HepG2 (cell line): ENCODE measurements around the gene ANKRD53. TPM values are rescaled to one million over a fixed set of nuclear protein-coding genes. Genes with fewer than 3 reads are reported as not detected.
A peak's percentile ranks its signal among the peaks of the same experiment; 100 is the strongest.

Source experiments
- AGO2 ChIP-seq: fragments of 200-400 bp; formaldehyde crosslinking; optimal IDR thresholded peaks from 2 replicates; pipeline ENCODE3; 2017; ENCODE audit warnings: mild to moderate bottlenecking, low read depth, low read length, moderate library complexity
- ARID5B ChIP-seq: IDR thresholded peaks from 2 replicates; pipeline ENCODE4 v1.4.0; 2020; ENCODE audit warnings: mild to moderate bottlenecking, missing genetic modification reagents
- ATAD3A ChIP-seq: sonication (generic); formaldehyde crosslinking; IDR thresholded peaks from 2 replicates; pipeline ENCODE4 v1.4.0; 2020; ENCODE audit warnings: missing genetic modification reagents
- HDAC6 ChIP-seq: fragments of 200-600 bp; sonication (generic); IDR thresholded peaks from 2 replicates; pipeline ENCODE4 v1.7.0; 2017; ENCODE audit warnings: mild to moderate bottlenecking, antibody characterized with exemption, low read length, low read depth
- HOXA3 ChIP-seq: sonication (generic); formaldehyde crosslinking; IDR thresholded peaks from 2 replicates; pipeline ENCODE4 v1.5.0; 2020; ENCODE audit warnings: missing genetic modification reagents
- KDM1A ChIP-seq: IDR thresholded peaks from 2 replicates; pipeline ENCODE4 v1.6.1; 2016; ENCODE audit warnings: missing compliant biosample characterization
- NFKB2 ChIP-seq: sonication (generic); formaldehyde crosslinking; IDR thresholded peaks from 2 replicates; pipeline ENCODE4 v1.4.0; 2020; ENCODE audit warnings: missing genetic modification reagents, borderline replicate concordance
- NFRKB ChIP-seq: fragments of 450-650 bp; IDR thresholded peaks from 2 replicates; pipeline ENCODE4 v1.6.1; 2017
- SRSF9 ChIP-seq: fragments of 200-400 bp; formaldehyde crosslinking; IDR thresholded peaks from 2 replicates; pipeline ENCODE4 v1.6.1; 2018; ENCODE audit warnings: borderline replicate concordance, mild to moderate bottlenecking, low read depth, low read length; ENCODE audit not compliant: insufficient read depth, poor library complexity, severe bottlenecking
- TAF15 ChIP-seq: fragments of 200-400 bp; formaldehyde crosslinking; IDR thresholded peaks from one replicate; pipeline ENCODE4 v1.6.1; 2018; ENCODE audit warnings: mild to moderate bottlenecking, low read depth, low read length; ENCODE audit not compliant: poor library complexity, severe bottlenecking
- TBP ChIP-seq: sonication (generic); formaldehyde crosslinking; IDR thresholded peaks from 2 replicates; pipeline ENCODE4 v1.5.0; 2020; ENCODE audit warnings: missing genetic modification reagents
- TBX2 ChIP-seq: sonication (generic); formaldehyde crosslinking; IDR thresholded peaks from 2 replicates; pipeline ENCODE4 v1.5.0; 2020; ENCODE audit warnings: missing genetic modification reagents, mild to moderate bottlenecking, borderline replicate concordance
- ZFP91 ChIP-seq: sonication (generic); formaldehyde crosslinking; IDR thresholded peaks from 2 replicates; pipeline ENCODE4 v1.9.0; 2022; ENCODE audit warnings: missing genetic modification reagents, mild to moderate bottlenecking, borderline replicate concordance
- ZFYVE20 ChIP-seq: sonication (generic); formaldehyde crosslinking; IDR thresholded peaks from 2 replicates; pipeline ENCODE4 v1.8.0; 2023; ENCODE audit warnings: low read depth, mild to moderate bottlenecking, moderate library complexity, missing genetic modification reagents, borderline replicate concordance
- ZNF142 ChIP-seq: sonication (generic); formaldehyde crosslinking; IDR thresholded peaks from 2 replicates; pipeline ENCODE4 v1.4.0; 2020; ENCODE audit warnings: missing genetic modification reagents
- ZNF160 ChIP-seq: sonication (generic); formaldehyde crosslinking; IDR thresholded peaks from 2 replicates; pipeline ENCODE4 v1.8.0; 2022; ENCODE audit warnings: mild to moderate bottlenecking, inconsistent platforms, missing genetic modification reagents
- ZNF350 ChIP-seq: sonication (generic); formaldehyde crosslinking; IDR thresholded peaks from 2 replicates; pipeline ENCODE4 v1.4.0; 2020; ENCODE audit warnings: mild to moderate bottlenecking, low read depth, missing genetic modification reagents, borderline replicate concordance
- polyA plus RNA-seq, 8 experiments: library from polyadenylated mRNA; depleted of rRNA in 3 of 8; stranded (reverse) in 7 of 8; unstranded in 1 of 8; fragments of >200 nt; fragmentation: Illumina TruSeq in 4 of 8; extraction: Trizol in 4 of 8; gene quantifications; 2 replicates each; pipeline versions ENCODE4 v1.2.1 to v1.2.3, GENCODE V29; 2011 to 2016; ENCODE audit warnings: low read depth in 4 of 8, missing spikeins in 1 of 8, mixed read lengths in 1 of 8; ENCODE audit not compliant: insufficient read depth in 1 of 8
- total RNA-seq, 5 experiments: library from RNA; depleted of rRNA; stranded (reverse); fragments of >200 nt; fragmentation: Illumina TruSeq; extraction: Trizol; gene quantifications; 2 replicates each; pipeline ENCODE4 v1.2.3, GENCODE V29; 2016; ENCODE audit warnings: low read depth in 1 of 5

ANKRD53 gene
- total and polyA plus RNA-seq, 2 of the 13 experiments (the other 11 are each of a cell fraction or from before 2014, with no cell fraction given): 0.15 TPM; not detected in 1

GRCh38 chr2:70964596-70965386 lies 13.6 kb upstream of the ANKRD53 start (continued):
- TF ChIP-seq ZNF142 (CRISPR knock-in tag) (no peak), SRSF9 (no peak), TBP (CRISPR knock-in tag) (no peak), ARID5B (CRISPR knock-in tag) (peak; percentile 38; the same call in 1 of the 2 replicates), AGO2 (peak; percentile 35), TBX2 (CRISPR knock-in tag) (peak; percentile 29; the same call in 1 of the 2 replicates), ZFYVE20 (CRISPR knock-in tag) (no peak), HDAC6 (no peak), ATAD3A (CRISPR knock-in tag) (no peak), TAF15 (no peak), ZNF160 (CRISPR knock-in tag) (no peak), KDM1A (CRISPR knock-in tag) (0 out of 2 replicates have a peak, but pooled peaks have one; percentile 31), NFKB2 (CRISPR knock-in tag) (peak; percentile 67; the same call in 1 of the 2 replicates), NFRKB (no peak), ZFP91 (CRISPR knock-in tag) (peak; percentile 45; the same call in 1 of the 2 replicates), HOXA3 (CRISPR knock-in tag) (peak; percentile 61), ZNF350 (CRISPR knock-in tag) (no peak)
